Measurements from ENCODE around the gene BIN1. TPM values are rescaled to one million over a fixed set of nuclear protein-coding genes. Genes with fewer than 3 reads are reported as not detected.

The BIN1 gene, protein sequence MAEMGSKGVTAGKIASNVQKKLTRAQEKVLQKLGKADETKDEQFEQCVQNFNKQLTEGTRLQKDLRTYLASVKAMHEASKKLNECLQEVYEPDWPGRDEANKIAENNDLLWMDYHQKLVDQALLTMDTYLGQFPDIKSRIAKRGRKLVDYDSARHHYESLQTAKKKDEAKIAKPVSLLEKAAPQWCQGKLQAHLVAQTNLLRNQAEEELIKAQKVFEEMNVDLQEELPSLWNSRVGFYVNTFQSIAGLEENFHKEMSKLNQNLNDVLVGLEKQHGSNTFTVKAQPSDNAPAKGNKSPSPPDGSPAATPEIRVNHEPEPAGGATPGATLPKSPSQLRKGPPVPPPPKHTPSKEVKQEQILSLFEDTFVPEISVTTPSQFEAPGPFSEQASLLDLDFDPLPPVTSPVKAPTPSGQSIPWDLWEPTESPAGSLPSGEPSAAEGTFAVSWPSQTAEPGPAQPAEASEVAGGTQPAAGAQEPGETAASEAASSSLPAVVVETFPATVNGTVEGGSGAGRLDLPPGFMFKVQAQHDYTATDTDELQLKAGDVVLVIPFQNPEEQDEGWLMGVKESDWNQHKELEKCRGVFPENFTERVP
- 103 TPM for polyA plus RNA-seq (ENCODE audit: insufficient read length)
- long read RNA-seq, donor 1, transcript BIN1-211 (14 exons, 2,143 nt): minor isoform, 14 of 67 reads
- long read RNA-seq, donor 1, transcript BIN1-209 (15 exons, 2,293 nt): major isoform, 16 of 67 reads
- long read RNA-seq, donor 1, partial matches to known transcripts: 34 of 67 reads
- long read RNA-seq, donor 1, other reads (novel, unspliced or antisense): 0 of 67 reads
- long read RNA-seq, donor 2, transcript BIN1-209 (15 exons, 2,293 nt): minor isoform, 6 of 23 reads
- long read RNA-seq, donor 2, transcript BIN1-211 (14 exons, 2,143 nt): major isoform, 16 of 23 reads
- long read RNA-seq, donor 2, partial matches to known transcripts: 0 of 23 reads
- long read RNA-seq, donor 2, other reads (novel, unspliced or antisense): 0 of 23 reads
- long read RNA-seq, donor 3, transcript BIN1-211 (14 exons, 2,143 nt): major isoform, 11 of 59 reads
- long read RNA-seq, donor 3, transcript BIN1-209 (15 exons, 2,293 nt): minor isoform, 6 of 59 reads
- long read RNA-seq, donor 3, partial matches to known transcripts: 40 of 59 reads
- long read RNA-seq, donor 3, other reads (novel, unspliced or antisense): 0 of 59 reads
- long read RNA-seq, donor 4, partial matches to known transcripts: 0 of 2 reads
- long read RNA-seq, donor 4, other reads (novel, unspliced or antisense): 0 of 2 reads
- long read RNA-seq, donor 5, full-length matches to known transcripts: 47 of 53 reads
- long read RNA-seq, donor 5, partial matches to known transcripts: 0 of 53 reads
- long read RNA-seq, donor 5, other reads (novel, unspliced or antisense): 6 of 53 reads
- long read RNA-seq, donor 6, transcript BIN1-211 (14 exons, 2,143 nt): major isoform, 14 of 26 reads
- long read RNA-seq, donor 6, transcript BIN1-209 (15 exons, 2,293 nt): minor isoform, 11 of 26 reads
- long read RNA-seq, donor 6, partial matches to known transcripts: 0 of 26 reads
- long read RNA-seq, donor 6, other reads (novel, unspliced or antisense): 0 of 26 reads
- long read RNA-seq, donor 7, full-length matches to known transcripts: 40 of 62 reads
- long read RNA-seq, donor 7, partial matches to known transcripts: 22 of 62 reads
- long read RNA-seq, donor 7, other reads (novel, unspliced or antisense): 0 of 62 reads
- long read RNA-seq, donor 8, full-length matches to known transcripts: 9 of 19 reads
- long read RNA-seq, donor 8, partial matches to known transcripts: 10 of 19 reads
- long read RNA-seq, donor 8, other reads (novel, unspliced or antisense): 0 of 19 reads

DNA sequence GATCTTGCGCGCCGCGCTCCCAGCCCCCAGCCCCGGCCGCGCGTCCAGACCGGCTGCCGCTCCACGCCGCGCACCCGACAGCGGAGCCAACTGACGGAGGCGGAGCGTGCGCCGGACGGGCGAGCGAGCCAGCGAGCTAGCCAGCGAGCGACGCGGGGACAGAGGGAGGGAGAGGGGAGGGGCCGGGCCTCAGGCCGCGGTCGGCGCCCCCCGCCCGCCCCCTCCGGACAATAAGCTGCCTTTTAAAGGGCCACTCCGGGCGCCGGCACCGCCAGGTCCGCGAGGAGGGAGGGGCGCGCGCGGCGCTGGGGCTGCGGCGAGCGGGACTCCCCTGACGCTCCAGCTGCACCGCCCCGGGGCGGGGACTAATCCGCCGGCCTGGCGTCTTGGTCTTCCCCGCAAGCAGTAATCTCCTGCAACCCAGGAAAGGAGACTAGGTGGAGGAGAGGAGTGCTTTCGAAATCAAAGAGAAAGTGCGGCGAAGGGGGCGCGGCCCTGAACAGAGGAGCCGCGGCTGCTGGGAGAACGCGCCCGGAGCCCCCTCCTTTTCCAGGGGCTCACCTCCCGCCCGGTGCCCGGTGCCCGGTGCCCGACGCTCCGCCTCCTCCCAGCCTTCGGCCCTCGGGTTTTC, at the start of gene BIN1:
Gene BIN1 (minus strand): TSS at position 164 of the 631 bp plus-strand sequence. CDS start 211 bp downstream, outside the sequence.
- DNase-seq: peak; percentile 85

DNA sequence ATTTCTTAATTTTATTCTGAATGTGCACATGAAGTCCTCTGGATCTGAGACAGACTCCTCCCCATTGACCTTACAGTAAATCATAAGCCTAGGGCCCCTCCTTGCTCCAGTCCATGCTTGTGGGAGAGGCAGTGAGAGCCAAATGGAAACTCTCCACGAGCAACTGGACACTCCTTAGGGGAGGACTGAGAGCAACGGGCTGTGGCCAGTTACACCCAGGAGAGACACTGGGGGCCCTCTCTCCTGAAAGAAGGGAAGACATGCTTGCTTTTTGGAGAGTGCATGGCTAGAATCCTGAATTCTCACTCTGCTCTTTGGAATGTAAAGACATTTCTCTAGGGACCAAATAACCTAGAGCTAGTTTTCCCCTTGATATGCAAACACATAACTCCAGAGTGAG, 49.0 kb upstream of the BIN1 start:
- DNase-seq: peak; percentile 78

DNA sequence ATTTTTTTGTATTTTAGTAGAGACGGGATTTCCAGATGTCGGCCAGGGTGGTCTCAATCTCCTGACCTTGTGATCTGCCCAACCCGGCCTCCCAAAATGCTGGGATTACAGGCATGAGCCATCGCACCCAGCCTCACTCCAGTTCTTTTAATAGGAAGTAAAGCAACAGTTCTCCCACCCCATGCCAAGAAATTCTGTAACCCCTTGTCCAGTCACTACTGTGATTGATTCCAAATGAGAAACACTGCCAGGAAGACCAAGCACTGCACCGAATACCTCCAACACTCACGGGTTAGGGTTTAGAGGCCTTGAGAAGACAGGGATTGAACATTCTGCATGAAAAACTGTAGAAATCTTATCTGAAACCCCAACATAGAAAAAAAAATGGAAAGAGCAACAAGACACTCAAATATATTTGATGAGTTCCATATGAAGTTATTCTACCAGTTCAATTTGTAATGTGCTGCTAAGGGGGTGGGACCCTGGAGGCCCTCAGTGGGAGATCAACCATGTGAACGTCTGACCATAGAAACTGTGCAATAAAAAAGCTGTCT, 48.2 kb upstream of the BIN1 start:
- DNase-seq: peak; percentile 53

DNA sequence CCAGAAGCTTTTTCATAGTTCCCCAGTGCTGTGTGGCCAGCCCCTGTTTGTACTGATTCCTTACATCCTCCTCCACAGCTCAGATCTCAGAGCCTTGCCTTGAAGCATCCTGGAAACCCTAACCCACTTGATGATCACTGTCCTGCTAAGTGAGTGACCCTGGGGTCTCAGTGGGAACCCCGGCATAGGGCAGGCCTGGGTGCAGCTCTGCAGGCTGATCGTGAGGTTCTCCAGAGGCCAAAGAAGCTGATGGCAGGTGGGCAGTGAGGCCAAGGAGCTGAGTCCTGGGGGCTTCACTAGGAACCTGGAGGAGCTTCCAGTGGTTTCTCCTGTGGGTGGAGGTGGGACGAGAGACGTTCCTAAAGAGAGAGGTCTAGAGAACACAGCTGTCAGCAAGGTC, 47.4 kb upstream of the BIN1 start:
- DNase-seq: no peak

DNA sequence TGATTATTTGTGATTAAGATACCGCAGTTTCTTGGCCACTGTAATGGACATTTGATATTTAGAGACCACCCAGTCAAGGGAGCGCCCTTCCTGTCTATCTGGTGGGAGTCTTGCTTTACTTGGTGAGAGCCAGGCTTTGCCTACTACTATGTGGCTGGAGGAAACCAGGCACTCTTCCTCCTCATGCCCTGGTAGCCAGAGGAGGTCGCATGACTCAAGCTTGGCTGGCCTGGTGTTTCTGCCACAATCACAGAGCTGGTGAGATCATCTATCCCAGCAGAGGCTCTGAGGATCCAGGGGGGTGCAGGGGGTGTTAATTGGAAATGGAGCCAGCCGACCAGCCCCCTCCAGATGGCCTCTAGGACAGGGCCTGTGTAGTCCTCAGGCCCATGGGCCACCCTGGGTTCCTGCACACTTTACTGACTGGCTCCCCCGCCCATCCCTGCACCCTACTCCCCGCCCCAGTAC, 46.8 kb upstream of the BIN1 start:
- no peak for DNase-seq

DNA sequence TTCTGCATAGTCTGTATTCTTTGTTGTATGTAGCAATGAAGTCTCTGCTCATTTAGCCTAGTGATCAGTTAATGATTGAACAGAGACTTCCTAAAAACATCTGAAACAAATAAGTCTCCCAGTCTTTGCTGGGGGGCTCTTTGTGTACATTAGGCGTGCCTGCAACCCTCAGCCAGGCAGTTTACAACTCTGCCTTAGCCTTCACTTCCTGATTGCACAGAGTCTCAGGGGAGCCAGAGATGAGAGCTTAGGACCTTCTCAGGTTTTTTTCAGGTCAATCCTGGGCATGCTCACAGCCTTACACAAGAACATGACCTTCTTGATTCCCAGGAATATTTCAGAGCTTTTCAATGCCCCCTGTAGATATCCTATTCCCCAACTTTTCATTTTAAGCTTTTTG, 44.0 kb upstream of the BIN1 start:
- no peak for DNase-seq

DNA sequence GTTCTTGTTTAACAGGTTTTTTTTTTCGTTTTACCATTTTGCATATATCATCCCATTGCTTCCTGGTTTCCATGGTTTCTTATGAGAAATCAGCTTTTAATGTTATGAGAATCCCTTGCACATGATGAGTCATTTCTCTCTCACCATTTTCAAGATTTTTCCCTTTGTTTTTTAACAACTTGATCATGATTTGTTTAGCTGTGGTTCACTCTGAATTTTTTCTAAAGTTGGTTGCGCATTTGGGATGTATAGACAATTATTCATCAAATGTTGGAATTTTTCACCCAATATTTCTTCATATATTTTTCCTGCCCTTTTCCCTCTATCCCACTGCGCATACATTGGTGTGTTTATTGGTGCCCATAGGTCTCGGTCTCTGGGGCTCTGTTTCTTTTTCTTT, 42.4 kb upstream of the BIN1 start:
- no peak for DNase-seq

DNA sequence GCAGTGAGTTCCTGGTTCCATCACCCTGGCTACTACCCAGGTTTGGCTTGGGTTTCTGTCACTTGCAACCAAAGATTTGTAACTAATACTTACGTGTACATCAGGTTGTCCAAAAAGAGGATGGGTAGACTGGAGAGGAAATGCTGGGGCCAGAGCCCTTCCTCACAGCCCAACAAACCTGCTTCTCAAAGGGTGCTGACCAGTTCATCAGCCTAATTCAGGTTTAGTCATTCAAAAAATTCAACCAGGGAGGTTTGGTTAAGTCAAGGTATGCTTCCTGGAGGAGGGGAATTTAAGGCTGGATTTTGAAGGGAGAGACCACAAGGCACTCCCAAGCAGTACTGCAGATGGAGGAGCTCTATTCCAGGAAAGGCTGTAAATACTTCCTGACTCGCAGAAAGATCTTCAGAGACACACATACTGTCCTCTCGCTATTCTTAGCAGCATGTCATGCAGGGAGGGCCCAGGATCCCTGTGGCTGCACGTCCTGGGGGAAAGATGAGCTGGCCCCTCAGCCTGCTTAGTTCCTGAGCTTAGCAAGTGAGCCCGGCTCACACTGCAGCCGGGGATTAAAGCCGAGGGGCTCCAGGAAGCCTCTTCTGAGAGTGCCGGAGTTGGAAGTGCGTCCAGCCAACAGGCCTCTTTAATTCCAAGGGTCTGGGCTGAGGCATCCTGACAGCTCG, 40.0 kb upstream of the BIN1 start:
- DNase-seq: no peak

DNA sequence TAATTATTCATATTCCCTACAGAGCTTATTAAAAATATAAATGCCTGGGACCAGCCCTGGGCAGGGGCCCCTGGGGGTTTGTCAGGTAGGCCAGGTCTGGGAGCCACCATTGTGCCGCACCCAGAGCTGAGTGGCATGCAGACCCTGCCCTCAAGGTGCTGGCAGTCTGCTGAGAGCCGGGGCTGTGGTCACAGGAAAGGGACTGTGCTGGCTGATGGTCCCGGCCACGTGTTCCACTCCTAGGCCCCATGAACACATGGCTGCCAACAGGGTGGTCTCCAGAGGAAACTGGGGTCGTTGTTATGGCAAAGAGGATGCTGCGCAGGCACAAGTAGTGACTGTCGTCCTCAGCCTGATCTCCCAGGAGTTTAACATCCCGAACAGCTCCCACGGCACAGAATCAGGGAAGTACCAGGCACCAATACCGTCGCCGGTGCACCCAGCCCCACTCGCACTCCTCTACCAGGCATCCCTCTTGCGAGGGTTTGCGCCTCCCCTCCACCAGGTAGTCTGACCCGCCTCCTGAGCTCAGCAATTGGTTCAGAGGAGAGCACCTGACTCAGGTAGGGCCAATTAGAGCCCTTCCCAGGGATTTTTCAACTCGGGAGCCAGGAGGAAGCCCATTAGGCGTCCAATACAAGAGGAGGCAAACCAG, 39.2 kb upstream of the BIN1 start:
- DNase-seq: no peak

DNA sequence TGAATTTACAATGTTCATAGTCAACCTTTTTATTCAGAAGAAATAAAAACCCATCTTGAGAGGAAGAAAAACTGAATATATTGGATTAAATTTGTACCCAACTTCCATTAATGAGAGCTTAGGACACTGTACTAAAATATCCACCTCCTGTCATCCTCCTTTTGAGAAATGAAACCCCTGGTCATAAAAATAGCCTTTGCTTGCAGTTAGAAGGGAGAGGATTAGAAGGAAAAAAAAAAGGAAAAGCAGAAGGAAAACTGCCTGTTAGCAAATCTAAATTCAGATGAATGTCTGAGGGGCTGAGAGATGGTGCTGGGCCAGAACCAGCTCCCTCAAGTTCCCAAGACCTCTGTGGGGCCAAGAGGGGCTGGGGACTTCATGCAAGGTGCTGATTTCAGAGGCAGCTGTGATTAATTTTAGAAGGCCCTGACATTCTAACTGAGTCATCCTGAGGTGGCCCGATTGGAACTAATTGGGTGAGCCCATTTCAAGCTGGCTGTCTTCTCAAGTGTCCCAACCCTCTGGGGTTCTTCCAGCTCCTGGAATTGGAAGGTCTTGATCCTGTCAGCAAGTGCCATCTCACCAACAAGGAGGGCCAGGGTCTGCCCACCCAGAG, 38.4 kb upstream of the BIN1 start:
- no peak for DNase-seq

DNA sequence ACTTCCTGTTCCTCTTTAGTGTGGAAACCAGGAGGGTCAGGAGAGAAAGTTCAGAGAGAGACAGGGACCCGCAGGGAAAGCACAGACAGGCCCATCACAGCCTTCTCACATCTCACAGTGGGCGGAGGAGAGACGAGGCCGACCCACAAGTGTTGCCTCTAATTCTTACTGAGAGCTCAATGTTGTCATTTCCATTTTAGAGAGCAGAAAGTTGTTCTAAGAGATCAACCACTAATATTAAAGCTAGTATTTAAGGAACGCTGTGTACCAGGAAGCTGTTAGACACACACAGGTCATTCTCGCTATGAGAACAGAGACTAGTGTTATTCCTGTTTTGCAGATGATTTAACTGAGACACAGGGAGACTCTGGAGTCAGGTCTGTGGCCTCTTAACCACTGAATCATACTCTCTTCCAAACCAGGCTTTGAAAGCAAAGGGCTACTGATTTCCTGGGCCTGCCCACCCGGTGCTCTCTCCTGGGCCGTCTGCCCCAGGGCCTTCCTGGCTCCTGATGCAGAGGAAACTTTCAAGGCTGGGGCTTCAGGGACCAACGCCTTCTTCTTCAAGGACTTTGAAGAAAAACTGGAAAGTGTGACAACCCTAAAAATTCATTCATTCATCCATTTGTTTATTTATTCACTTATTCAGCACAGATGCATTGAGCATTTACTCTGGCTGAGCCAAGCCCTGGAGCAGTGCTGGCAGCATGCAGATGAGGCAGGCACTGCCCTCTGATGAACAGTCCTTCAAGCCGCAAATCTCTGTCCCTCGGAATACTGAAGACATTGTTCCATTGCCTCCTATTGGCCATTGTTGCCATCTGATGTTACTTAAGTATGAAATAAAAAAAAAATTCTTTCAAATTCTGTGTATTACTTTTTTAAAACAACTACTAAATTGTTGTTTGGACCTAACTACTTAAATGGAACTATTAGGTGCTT, 37.2 kb upstream of the BIN1 start:
- DNase-seq: no peak

DNA sequence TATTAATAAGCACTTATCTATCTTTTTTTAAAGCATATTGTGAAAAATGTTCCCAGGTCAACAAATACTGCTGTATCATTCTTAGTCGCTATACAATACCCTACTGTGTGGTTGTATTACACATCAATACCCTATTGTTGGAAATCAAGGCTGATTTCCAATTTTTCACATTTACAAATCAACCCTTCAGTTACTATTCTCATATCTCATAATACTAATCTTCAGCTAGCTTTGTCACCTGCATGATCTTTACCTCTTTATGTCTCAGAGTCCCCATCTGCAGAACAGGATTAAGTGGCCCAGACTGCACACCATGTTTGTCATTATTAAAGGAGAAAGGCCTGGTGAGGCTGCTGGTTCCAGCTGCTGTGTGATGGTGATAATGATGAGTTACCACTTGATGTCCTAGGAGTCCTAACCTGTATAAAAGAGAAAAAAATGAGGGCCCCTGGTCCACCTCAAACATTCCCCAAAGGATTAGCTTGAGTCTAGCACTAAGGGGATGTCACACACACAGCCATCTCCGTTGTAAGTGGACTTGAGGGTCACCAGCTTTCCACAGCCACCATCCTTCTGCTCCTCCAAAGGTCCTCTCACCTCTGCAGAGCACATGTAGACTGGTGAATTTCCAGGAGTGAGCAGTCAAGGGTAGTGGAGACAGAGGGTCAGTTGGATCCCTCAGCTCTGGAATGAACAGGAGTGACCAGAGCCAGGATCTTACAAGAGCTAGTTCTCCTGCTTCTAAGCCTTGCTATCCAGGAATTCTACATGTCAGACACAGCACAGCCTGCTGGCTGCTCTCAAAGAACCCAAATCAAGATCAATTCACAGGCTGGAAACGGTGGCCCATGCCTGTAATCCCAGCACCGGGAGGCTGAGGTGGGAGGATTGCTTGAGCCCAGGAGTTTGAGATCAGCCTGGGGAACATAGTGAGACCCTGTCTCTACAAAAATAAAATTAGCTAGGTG, 36.0 kb upstream of the BIN1 start:
- DNase-seq: no peak

DNA sequence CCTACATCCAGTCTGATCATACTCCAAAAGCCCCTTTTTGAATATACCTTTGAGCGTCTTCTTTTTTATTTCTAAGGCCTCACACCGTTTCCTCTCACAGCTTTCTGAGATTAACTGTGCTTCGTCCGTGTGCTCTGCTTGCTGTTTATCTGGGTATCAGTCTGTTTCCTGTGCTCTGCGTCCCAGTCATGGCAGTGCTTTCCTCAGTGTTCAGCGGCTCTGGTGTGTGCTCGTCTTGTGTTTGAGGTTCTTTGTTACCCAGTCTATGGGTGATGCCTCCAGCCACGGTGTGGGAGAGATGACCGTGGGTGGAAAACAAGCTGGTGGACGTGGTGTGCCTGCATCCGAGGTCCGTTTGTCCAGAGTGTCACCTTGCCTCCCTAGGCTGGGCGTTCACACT, 33.6 kb upstream of the BIN1 start:
- DNase-seq: no peak

DNA sequence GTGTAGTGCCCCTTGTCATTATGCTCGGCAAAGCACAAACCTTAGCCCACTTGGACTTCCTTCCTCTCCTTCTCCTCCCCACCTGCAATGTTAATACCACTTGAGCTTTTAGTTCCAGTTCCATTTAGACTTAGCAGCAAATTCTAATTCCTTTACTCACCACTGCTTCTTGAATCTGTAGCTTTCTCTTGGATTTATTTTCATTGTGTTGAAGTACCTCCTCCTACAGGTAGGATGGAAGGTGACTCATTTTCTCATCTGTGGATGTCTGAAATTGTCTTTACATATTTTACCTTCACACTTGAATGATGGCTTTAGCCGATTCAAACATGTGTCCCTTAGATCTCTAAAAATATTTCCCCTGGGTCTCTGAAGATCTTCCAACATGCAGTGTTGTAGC, 32.8 kb upstream of the BIN1 start:
- no peak for DNase-seq

DNA sequence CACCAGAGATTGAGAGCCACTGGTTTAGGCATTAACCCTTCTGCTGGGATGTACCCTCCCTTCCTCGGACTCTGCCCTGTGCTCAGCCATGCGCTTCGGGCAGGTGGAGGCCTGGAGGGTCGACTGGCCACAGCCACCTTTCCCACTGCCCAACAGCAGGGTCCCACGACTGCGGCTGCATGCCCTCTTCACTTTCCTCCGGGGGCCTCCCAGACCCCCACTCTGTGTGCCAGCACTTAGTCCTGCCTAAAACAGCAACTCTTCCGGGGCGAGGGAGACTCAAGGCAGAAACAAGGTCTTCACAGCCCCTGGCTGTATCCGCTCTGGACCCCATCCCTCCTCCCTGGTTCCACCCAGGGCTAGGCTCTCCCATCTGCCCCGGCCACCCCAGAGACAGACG, 31.3 kb upstream of the BIN1 start:
- no peak for DNase-seq

DNA sequence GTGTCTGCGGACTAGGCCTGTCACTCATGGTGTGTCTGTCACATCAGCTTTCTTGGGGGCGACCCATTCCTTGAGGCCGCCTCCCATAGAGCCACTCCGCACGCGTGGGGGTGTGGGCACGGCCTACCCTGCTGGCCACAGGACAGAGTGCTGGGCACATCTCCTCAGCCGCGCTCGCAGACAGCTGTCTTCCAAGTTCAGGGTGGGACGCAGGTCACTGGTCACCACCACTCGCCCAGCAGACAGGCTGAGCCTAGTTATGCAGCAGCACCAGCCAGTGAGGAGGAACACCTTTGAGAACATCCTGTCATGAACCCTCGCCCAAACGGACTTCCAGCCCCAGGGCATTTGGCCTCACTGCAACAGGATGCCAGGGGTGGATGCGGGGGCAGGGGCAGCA, 30.8 kb upstream of the BIN1 start:
- DNase-seq: no peak
